GM21737 (cell line): ENCODE results near the gene PCP4.
"Not testable (repeated sequence)": the region's sequence is repeated elsewhere in the genome, so short reads cannot be mapped to it uniquely, and the experiment has no call there.

Source experiments
- ATAC-seq: cut with Tn5 transposase; IDR thresholded peaks from one replicate; pipeline ENCODE4 v1.9.1; 2021; ENCODE audit warnings: mild to moderate bottlenecking, moderate library complexity; ENCODE audit not compliant: unreplicated experiment

PCP4 gene

DNA sequence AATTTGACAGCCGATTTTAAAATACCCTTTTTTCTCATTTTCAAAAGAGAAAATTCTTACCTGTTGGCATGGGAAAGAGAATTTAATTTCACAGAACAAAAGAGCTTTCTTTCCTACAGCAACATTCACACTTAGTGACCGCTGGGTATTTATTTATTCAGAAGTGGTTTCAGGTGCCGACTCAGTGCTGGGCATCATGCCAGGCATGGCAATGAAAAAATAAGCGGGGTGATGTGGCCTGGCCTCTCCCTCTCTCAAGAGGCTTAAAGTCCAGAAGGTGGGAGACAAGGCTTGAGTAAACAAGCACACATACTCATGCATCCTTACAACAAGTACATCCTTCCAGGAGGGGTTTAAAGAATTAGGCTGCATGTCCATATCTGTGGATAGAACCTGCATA, 4.1 kb upstream of the PCP4 start:
- no peak for ATAC-seq

DNA sequence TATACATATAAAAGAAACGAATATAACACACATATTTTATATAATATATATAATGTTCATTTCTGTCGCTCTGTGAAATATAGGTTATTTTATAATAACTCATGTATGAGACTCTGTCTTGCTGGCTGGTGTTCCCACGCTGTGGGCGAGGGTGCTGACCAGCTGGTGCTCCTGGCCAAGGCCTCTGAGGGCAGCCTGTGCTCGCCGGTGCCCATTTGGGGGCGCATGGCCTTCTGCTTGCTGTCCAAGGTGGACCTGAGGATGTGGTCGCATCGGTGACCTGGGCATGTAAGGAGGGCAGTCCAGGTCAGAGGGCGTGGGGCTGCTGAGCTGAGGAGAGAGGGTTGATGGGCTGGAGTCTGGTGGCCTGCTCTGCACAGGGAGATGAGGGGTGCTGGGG, 1.1 kb upstream of the PCP4 start:
- no peak for ATAC-seq

DNA sequence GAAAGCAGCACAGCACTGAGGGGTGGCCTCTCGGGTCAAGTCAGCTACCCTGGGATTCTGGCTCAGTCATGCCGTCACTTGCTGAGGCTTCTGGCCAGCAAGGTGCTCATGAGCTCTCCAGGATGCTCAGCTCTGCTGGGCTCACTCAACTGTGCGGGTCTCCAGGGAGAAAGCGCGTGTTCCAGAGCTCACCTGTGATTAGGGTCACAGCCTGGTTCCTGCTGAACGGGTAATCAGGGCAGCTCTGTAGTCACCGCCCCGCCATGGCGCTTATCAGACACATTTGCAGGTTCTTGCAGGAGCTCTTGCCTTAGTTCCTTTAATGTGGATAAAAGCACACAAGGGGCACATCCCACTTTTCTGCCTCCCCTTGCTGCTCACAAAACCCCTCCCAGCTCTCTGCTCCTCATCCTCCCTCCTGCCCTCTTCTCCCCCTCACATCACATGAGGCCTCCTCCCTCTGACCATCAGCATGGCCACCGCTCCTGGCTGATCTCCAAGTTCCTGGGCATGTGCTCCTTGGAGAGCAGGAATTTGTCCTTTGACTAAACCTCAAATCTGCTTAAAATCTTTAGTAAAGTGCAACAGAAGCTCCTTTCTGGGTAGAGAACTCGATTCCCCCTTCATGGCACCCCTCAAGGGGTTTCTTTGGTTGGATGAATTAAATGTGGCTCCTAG, 2.0 kb downstream of the PCP4 start:
- no peak for ATAC-seq

DNA sequence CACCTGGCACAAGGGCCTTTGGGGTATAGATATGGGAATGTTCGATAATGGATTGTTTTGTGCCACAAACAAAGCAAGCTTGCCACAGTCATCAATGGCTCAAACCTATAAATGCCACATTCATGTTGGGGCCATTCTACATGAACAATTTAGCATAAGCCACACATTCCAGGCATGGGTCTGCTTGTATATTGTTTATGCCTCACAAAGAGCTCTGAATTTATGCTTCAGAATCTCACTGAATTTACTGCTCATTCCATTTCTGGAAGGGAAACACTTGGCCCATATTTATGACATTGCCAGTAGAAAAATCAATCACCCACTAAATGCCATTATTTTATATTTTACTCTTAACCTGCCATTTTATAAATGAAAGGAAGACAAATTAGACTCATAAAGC, 6.4 kb downstream of the PCP4 start:
- no peak for ATAC-seq

DNA sequence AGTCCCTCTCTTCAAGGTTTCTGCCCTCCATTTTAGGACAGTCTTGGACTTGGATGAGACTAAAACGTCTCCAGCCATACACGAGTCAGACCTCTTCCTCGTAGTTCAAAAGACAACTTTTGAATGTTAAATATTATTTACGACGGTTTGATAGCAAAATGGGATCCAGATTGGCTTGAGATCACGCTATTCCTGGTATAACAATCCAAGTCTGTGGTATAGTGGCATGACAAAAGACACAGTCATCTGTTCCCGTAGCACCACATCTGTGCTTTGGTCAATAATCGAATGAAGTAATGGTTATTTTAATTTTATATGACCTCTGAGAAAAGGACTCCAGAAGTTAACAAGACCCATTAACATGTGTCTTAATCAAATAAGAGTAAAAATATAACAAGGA, 7.0 kb downstream of the PCP4 start:
- ATAC-seq, result no peak

DNA sequence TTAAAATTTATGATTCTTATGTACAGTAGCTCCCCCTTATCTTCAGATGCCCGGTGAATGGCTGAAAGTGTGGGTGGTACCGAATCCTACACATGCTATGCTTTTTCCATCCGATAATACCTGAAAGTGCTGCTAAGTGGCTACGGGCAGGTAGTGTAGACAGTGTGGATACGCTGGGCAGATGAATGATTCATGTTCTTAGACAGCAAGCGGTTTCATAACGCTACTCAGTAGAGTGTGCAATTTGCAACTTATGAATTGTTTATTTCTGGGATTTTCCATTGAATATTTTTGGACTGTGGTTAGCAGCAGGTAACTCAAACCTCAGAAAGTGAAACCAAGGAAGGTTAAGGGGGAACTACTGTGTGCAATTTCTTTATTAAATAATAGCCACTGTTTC, 7.5 kb downstream of the PCP4 start:
- no peak for ATAC-seq

DNA sequence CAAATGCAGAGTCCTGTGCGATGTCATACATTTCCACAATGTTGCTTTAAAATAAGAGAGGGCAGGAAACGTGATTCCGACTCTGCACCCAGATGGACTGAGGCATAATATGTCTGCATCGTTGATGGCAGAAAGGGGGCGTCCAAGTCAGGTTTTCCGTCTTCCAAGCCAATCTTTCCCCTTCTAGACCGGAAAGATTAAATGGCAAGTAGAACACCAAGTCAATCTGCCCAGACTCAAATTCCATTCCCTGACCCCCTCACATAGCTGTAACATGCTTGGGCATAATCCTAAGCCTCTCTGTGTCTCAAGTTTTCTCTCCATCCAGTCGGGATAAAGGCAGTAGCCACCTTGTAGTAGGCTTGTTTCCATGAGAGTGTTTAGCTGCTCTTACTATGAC, 14.4 kb downstream of the PCP4 start:
- no peak for ATAC-seq

DNA sequence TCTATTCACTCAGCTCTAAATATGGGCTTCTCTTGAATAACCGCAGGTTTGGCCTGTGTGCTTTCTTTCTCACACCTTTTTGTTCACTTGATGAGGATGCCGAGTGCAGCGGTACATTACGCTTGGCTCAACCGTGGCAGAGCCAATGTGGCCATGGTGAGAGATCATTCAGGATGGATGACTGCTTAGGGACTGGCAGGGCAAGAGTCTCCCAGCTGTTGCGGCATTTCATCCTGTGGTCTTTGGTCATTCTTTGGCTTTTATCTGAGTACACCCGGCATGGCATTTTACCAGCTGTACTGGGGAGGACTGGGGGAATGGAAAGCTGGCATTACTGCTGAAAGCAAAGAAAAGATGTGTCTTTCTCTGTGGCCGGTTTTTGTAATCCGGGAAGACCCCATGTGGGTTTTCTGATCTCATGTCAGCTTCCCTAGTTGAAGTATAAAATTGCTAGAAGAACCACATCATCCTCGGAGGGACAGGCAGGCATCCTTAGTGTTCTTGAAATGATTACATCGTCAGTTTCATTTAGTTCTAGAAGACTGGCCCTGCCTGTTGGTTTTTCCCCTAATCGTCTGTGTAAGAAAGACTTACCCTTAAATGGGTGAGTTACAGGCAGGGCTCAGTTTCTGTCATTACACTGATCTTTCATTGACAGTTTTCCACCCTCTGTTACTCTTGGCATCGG, 15.1 kb downstream of the PCP4 start:
- ATAC-seq, result no peak

DNA sequence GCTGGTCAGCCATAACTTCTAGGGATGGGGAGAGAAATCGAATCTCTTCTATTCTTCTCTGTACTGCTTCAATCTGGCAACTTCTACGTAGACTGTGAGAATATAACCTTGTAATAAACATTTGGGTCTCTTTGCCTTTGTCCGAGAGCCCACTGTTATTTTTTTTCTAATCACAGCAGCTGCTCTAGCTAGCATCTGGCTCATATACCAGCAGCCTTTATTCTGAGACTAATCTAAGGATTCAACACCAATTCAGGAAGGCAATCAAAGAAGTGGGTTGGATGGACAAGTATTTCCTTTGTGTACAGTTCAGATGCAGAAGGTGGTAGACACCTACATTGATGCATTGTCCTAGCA, 15.6 kb downstream of the PCP4 start:
- no peak for ATAC-seq

DNA sequence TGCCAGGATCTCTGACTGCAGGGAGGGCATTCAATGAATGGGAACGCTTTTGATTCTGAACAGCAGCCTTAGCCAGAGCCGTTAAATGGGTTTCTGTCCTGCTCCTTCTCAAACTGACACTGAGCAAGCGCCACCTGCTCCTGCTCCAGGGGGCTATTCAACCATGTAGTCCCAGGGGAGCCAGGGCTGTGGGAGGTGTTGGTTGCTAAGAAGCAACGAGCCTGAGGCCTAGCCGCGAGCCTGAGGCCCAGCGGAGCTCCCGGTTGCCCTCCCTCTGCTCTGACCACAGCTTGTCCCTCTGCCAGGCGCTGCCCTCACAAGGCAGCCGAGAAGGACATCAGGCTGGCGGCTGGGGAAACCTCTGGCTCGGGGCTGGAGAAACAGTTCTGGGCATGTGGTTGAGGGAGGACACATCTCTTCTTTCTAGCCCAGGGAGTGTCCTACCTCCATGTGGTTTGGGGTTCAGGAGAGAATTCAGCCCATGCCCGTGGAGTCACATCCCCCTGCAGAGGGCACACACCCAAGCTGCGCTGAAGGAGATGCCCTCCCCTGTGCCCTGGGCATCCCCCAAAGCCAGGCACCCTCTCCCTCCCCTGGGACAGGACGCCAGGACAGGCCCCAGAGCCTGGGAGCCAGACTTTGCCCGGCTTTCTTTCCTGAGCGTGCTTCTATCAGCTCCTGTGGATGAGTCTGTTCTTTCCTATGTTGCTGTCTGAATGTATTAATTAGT, 18.0 kb downstream of the PCP4 start:
- ATAC-seq, result no peak

DNA sequence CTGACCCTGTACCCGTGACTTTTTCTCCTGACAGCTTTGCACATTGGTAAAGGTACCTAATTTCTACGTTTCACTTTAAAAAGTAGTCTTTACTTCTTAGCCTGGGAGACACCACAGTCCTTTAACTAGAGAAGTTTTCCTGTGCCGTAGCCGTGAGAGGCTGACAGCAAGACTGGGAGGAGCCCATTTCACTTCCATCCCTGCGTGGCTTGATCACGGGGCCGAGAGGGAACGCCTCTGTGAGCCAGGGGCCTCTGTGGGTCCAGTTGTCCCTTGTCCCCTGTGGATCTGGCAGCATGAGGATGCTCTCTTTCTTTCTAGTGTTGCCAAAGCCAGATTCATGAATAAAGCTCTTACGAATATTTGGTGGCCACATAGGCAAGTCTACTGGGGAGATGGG, 21.6 kb downstream of the PCP4 start:
- no peak for ATAC-seq

DNA sequence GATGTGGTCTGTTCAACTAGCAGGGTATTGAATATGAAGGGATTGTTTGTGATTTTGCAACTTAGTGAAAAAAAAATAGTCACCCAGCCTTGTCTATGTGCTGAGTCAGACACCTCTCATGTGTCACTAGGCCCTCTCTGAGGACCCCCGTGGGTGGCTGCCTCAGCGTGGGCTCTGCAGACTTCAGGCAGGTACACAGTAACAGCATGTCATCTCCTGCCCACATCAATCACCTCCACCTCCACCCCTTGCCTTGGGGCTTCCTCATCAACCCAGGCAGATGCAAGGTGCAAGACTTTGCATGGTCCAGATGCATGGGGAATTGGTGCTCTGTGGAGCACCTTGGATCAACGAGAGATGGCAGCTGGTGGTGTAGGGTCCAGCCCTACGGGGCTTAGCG, 23.9 kb downstream of the PCP4 start:
- ATAC-seq, result no peak

DNA sequence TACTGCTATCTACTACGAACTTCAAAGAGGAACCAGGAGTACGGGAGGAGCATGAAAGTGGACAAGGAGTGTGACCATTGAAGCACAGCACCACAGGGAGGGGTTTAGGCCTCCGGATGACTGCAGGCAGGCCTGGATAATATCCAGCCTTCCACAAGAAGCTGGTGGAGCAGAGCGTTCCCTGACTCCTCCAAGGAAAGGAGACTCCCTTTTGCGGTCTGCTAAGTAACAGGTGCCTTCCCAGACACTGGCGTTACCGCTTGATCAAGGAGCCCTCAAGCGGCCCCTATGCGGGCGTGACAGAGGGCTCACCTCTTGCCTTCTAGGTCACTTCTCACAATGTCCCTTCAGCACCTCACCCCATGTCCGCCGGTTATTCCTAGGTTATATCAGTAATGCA, 24.6 kb downstream of the PCP4 start:
- ATAC-seq, result not testable (repeated sequence)

DNA sequence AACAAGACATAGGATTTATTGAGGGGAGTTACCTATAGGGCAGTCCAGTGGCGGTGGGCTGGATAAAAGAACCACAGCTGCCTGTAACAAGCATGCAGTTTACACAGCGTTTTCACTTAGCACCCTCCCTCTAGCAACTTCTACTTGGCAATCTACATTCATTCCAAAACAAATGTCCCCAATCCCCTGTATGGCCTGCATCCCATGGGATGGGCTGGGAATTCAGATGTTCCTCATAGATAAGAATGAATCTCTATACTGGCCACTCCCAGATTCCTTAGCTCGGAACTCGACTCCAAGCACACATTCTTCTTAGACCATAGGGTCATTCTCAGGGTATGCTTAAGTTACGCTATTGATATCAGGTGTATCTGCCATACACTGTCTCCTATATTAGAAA, 33.3 kb downstream of the PCP4 start:
- no peak for ATAC-seq

DNA sequence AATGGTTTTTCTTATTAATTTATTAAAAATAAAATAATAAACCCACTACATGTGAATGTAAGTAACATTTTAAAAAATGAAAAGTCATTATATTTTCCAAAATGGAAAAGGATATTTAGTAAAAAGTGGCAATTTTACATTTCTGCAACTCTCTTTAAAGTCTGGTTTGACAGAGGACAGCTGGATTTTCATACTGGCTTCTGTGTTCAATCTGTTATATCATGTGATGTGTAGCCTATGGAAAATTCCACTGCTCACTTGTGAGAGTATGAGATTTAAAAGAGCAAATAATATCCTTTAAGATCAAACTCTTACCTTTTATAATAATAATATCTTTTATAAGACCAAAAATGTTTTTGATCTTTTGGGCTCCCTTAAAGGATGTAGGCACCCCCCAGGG, 33.7 kb downstream of the PCP4 start:
- ATAC-seq, result no peak

DNA sequence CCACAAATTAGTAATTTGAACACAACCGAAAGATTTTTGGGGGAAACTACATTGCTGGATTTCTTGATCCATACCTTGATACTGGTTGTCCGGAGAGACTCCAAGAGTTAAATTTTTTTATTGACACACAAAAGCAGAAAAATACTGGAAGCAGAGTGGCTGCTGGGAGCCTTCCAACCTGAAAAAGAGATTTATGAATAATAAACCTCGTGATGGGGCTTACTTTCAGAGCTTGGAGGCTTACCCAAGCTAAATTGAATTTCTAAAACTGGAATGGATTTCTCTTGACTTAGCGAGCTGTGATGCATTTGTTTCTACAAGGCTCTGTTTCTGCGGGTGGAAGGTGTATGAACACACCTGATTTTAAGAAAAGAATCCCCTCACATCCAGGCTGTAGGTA, 35.7 kb downstream of the PCP4 start:
- ATAC-seq, result no peak

DNA sequence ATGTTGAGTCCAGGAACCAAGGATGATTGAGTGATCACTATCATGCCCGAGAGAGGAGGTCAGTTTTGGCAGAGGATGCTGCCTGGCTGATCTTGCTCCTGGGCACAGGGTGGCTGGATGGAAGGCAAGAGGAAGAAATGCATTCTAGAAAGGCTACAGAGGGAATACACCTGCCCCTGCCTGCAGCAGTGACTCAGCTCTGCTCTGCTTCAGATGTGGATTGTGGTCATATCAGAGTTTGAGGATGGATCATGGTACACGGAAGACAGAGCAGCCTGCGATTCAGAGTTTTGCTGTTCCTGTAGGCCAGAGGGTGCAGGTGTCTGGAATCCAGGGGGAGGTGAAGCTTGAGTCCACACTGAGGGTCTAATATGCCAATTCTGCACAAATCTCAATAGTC, 37.2 kb downstream of the PCP4 start:
- ATAC-seq, result no peak

DNA sequence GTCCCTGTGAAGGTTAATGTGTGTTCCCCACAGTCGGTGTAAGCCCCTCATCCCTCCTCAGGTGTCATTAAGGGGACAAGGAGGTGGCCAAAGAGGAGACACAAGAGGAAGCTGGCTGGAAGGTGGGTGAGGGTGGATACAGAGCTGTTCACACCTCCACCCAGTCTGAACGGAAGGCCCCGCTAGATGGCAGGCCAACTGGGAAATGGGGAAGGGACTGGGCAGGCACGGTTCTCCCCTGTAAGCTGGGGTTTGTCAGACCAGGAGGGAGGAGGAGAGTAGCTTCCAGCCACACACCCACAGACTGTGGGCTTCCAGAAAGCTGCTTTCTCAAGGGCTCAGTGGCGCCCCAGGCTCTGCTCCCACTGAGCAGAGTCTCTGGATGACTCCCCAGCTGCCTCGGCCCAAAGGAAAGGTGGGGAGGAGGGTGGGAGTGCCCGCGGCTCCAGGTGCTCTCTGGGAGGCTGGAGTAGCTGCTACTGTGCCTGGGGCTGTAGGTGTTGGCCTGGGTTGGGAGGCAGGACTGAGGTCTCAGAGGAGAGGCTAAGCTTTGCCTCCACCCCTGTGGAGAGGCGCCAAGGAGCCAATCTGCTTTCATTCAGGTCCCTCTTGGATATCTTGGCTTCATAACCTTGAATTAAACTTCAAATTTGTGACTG, 41.2 kb downstream of the PCP4 start:
- ATAC-seq, result no peak

DNA sequence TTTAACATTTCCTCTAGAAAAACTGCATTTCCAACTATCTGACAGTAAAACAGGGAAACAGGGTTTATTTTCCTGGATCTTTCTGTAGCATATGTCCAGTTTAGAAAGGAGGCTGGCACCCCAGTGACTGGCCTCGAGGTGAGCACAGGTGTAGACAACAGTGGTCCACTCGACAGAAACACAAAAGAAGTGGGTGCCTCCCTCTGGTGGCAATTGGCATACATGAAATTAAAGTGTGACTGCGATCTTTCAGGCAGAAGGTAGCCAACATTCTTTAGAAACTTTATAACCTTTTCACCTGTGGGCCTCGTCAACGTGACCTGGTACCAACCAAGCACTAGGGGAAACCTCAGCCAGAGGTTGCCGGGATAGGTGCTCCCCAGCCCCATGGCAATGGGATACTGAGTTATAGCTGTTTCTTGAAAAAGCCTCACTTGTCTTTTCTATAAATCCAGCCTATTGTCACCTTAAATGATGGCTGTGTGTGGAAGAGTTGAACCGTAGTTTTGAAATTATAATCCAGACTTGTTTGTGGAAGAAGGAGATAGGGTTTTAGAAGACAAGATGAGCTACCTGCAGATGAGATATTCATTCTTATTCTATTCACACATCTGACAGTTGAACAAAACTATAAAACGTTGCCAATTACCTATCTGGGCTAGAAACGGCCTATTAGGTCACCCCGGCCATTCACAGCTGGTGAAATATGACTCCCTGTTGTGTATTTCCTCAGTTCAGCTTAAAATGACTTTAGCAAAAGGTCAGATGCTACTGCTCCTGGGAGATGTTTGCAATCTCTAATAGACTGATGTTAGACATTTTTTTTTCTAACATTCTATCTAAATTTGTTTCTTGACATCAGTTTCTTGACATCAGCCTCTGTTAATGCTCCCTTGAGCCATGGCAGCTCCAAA, 44.3 kb downstream of the PCP4 start:
- ATAC-seq, result no peak

DNA sequence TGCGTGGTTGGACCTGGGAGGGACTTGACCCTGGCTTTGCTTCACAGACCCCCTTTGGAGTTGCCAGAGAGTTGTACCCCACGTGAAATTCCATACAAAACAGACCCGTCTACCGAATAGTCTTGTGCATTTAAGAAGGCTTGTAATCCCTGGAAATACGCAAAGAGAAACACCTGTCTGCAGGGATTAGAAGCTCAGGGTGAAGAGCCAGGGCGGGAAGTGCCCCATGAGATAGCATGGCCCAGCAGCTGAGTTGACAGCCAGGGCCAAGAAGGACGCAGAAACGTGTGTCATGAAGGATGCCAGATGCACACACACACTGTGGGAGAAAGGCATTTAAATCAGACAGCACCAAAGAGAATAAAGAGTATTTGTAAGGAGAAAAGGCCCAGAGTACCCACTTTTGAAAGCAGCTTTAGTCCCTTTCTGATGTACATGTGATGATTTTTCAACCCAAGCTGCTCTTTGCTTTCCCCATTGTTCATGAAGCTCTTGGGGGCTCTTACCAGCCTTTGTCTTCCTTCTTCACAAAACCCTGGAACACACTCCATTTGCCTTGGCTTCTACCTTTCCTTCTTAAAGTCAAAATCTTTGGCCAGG, 46.6 kb downstream of the PCP4 start:
- ATAC-seq, result no peak
